DOHH2 (cell line): Measurements from ENCODE around the gene DFFA.
A peak's percentile ranks its signal among the peaks of the same experiment; 100 is the strongest.

ENCODE experiments used
- H3F3A ChIP-seq: fragments of 200-600 bp; sonication (generic), shearing (Covaris generic); 2 replicates; pipeline ENCODE4 v1.6.0; 2016; ENCODE audit warnings: antibody characterized with exemption, mild to moderate bottlenecking; ENCODE audit not compliant: control insufficient read depth, insufficient read depth
- H3K27ac ChIP-seq: fragments of 200-600 bp; sonication (generic); 2 replicates; pipeline ENCODE4 v1.5.1; 2014; ENCODE audit warnings: low read depth, mild to moderate bottlenecking, low read length, moderate library complexity
- H3K27me3 ChIP-seq: fragments of 200-600 bp; sonication (generic); 2 replicates; pipeline ENCODE4 v1.6.1; 2014; ENCODE audit warnings: mild to moderate bottlenecking, low read length, mixed read lengths; ENCODE audit not compliant: control insufficient read depth
- H3K36me3 ChIP-seq: fragments of 200-600 bp; sonication (generic); 2 replicates; pipeline ENCODE4 v1.6.1; 2014; ENCODE audit warnings: mild to moderate bottlenecking, low read length, moderate library complexity, mixed read lengths; ENCODE audit not compliant: control insufficient read depth
- H3K4me1 ChIP-seq: fragments of 200-600 bp; sonication (generic); 2 replicates; pipeline ENCODE4 v1.6.1; 2014; ENCODE audit warnings: mild to moderate bottlenecking, low read length, mixed read lengths; ENCODE audit not compliant: control insufficient read depth
- H3K4me2 ChIP-seq: fragments of 200-600 bp; sonication (generic); 2 replicates; pipeline ENCODE4 v1.6.0; 2014; ENCODE audit warnings: mild to moderate bottlenecking, low read length, moderate library complexity
- H3K4me3 ChIP-seq: fragments of 200-600 bp; sonication (generic); 2 replicates; pipeline ENCODE4 v1.5.1; 2014; ENCODE audit warnings: mild to moderate bottlenecking, low read length, mixed read lengths
- H3K79me2 ChIP-seq: fragments of 200-600 bp; sonication (generic); 2 replicates; pipeline ENCODE4 v1.6.1; 2014; ENCODE audit warnings: mild to moderate bottlenecking, low read length, mixed read lengths; ENCODE audit not compliant: control insufficient read depth
- H3K9me2 ChIP-seq: fragments of 200-600 bp; sonication (generic); replicated peaks from 2 replicates; pipeline ENCODE4 v1.6.1; 2014; ENCODE audit warnings: mild to moderate bottlenecking, low read length, mixed read lengths; ENCODE audit not compliant: control insufficient read depth
- H3K9me3 ChIP-seq: fragments of 200-600 bp; sonication (generic); 2 replicates; pipeline ENCODE4 v1.6.1; 2014; ENCODE audit warnings: antibody characterized with exemption, low read length, mixed read lengths; ENCODE audit not compliant: control insufficient read depth, insufficient read depth
- H4K20me1 ChIP-seq: fragments of 200-600 bp; sonication (generic); 2 replicates; pipeline ENCODE4 v1.6.0; 2014; ENCODE audit warnings: low read depth, mild to moderate bottlenecking, antibody characterized with exemption, low read length, moderate library complexity; ENCODE audit not compliant: control insufficient read depth, insufficient read depth
- CTCF ChIP-seq: fragments of 200-600 bp; sonication (generic); IDR thresholded peaks from one replicate; pipeline ENCODE4 v1.5.1; 2014; ENCODE audit warnings: antibody characterized with exemption, mild to moderate bottlenecking, low read depth, low read length; ENCODE audit not compliant: poor library complexity, severe bottlenecking
- EZH2phosphoT487 ChIP-seq: fragments of 200-600 bp; sonication (generic); IDR thresholded peaks from 2 replicates; pipeline ENCODE4 v1.6.1; 2017; ENCODE audit warnings: borderline replicate concordance, mild to moderate bottlenecking, antibody characterized with exemption, low read length, moderate library complexity, mixed read lengths

The DFFA gene

DNA sequence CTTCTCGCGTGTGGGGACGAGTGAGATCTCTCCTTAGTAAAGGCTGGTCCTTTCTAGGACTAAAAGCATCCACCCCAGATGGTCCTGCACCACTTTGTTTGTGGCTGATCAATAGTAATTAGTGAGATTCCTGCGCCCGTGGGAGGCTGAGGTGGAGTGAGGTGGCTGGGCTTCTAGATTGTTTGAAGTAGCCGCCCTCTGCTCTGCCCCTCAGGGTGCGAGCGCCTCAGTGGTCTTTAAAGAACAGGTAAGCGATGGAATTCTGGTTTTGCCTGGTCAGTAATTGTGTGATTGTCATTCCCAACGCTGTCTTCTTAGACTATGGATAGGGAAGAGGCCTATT, 23.1 kb upstream of the DFFA start:
- Histone ChIP-seq H3K27ac (no peak overlapping the region), H4K20me1 (peaks cover 5% of the 10 kb centered on the region; the same call in 1 of the 2 replicates), H3K9me3 (no peaks in the 10 kb centered on the region), H3K4me2 (peak overlapping the region; percentile 91), H3K4me1 (peaks cover 17% of the 10 kb centered on the region), H3K27me3 (no peaks in the 10 kb centered on the region), H3K4me3 (peak overlapping the region; percentile 71), H3F3A (0 out of 2 replicates have a peak, but pooled peaks cover 2% of the 10 kb centered on the region), H3K79me2 (peaks cover 64% of the 10 kb centered on the region), H3K9me2 (no peaks in the 10 kb centered on the region), H3K36me3 (peaks cover 12% of the 10 kb centered on the region)
- TF ChIP-seq EZH2phosphoT487 (no peak), CTCF (no peak)

DNA sequence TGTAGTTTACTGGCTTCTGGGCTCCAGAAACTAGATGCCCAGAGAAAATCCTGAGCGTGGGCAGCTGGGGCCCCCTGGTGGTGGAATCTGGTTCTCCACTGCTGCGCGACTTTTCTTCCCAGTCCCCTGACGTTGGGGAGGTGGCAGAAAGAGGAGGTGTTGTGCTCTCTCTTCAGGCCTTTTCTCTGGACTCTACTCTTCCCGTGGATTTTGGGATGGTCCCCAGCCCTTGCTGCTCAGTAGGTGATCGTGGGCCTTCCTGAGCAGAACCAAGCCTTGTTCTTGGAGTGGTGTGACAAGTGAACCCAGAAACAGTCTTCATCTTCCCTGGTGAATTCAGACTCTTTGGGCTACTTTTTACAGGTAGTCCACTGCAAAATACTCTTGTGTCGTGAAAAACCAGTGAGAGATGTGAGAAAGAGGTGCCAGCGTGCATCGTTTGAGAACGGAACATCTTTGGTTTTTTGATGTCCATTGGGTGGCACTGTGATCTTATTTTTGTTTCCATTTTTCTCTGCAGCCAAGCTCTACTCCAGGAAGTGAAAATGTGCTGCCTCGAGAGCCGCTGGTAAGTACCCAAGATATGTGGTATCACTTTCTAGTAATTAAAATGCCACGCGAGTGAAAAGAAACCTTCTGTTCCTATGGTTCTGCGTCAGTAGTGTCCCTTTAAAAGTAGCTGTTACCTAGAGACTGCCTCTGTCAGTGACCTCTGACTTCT, 22.6 kb upstream of the DFFA start:
- Histone ChIP-seq H3K27me3 (no peaks in the 10 kb centered on the region), H3K36me3 (peaks cover 15% of the 10 kb centered on the region), H4K20me1 (peaks cover 10% of the 10 kb centered on the region; the same call in 1 of the 2 replicates), H3K27ac (no peak overlapping the region), H3K4me1 (peaks cover 18% of the 10 kb centered on the region), H3K79me2 (peaks cover 68% of the 10 kb centered on the region), H3K9me2 (no peaks in the 10 kb centered on the region), H3F3A (0 out of 2 replicates have a peak, but pooled peaks cover 2% of the 10 kb centered on the region), H3K4me2 (peak overlapping the region; percentile 91), H3K4me3 (peak overlapping the region; percentile 71), H3K9me3 (no peaks in the 10 kb centered on the region)
- TF ChIP-seq CTCF (peak; percentile 98), EZH2phosphoT487 (no peak)

DNA sequence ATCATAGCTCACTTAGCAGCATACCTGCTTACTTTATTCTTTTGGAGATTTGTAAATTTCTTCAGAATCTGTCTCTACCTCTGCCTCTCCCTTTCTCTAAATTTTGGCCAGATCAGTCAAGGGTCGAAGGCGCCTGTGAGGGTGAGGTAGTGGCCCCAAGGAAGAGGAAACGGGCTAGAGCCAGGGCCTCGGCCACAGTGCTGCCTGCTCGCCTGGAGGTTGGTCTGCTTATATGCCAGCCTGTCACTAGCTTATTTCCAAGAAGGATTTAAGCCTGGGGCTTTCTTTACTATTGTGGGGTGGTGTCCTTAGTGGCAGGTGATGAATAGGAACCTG, 22.1 kb upstream of the DFFA start:
- Histone ChIP-seq H3F3A (0 out of 2 replicates have a peak, but pooled peaks cover 2% of the 10 kb centered on the region), H4K20me1 (peaks cover 14% of the 10 kb centered on the region; the same call in 1 of the 2 replicates), H3K9me2 (no peaks in the 10 kb centered on the region), H3K4me3 (no peak overlapping the region), H3K79me2 (peaks cover 69% of the 10 kb centered on the region), H3K9me3 (no peaks in the 10 kb centered on the region), H3K4me1 (peaks cover 23% of the 10 kb centered on the region), H3K27ac (no peak overlapping the region), H3K36me3 (peaks cover 16% of the 10 kb centered on the region), H3K4me2 (peak overlapping the region; percentile 91), H3K27me3 (no peaks in the 10 kb centered on the region)
- no peak for TF ChIP-seq EZH2phosphoT487
- no peak for TF ChIP-seq CTCF
